Type B pancreatic cell (in vitro differentiated cells): ENCODE measurements around the gene TMCC1. TPM values are rescaled to one million over a fixed set of nuclear protein-coding genes. Genes with fewer than 3 reads are reported as not detected.
A peak's percentile ranks its signal among the peaks of the same experiment; 100 is the strongest.

Source experiments
- DNase-seq: peaks from one replicate; pipeline ENCODE4 v3.0.0; 2021; ENCODE audit warnings: mixed read lengths; ENCODE audit not compliant: unreplicated experiment; ENCODE audit errors: extremely low spot score
- H3K27ac Mint-ChIP-seq: 2 replicates; pipeline ENCODE4 v1.8.0; 2021; ENCODE audit warnings: mild to moderate bottlenecking, mixed read lengths
- H3K27me3 Mint-ChIP-seq: 2 replicates; pipeline ENCODE4 v1.8.0; 2021; ENCODE audit warnings: mixed read lengths
- H3K36me3 Mint-ChIP-seq: 2 replicates; pipeline ENCODE4 v1.8.0; 2021; ENCODE audit warnings: mixed read lengths
- H3K4me1 Mint-ChIP-seq: one replicate; pipeline ENCODE4 v1.8.0; 2021; ENCODE audit warnings: mixed read lengths; ENCODE audit not compliant: unreplicated experiment
- H3K4me3 Mint-ChIP-seq: 2 replicates; pipeline ENCODE4 v1.8.0; 2021; ENCODE audit warnings: mild to moderate bottlenecking, mixed read lengths
- H3K9me3 Mint-ChIP-seq: 2 replicates; pipeline ENCODE4 v1.8.0; 2021; ENCODE audit warnings: mixed read lengths
- CTCF ChIP-seq: fragments of 200-600 bp; sonication (generic); conservative IDR thresholded peaks from 2 replicates; pipeline ENCODE4 v1.5.0; 2021; ENCODE audit warnings: antibody characterized with exemption, mild to moderate bottlenecking
- total RNA-seq: library from RNA; stranded (reverse); gene quantifications from 2 replicates; pipeline ENCODE4 v1.2.1, GENCODE V29; 2021; ENCODE audit warnings: low replicate concordance

The TMCC1 gene
- total RNA-seq, 1 donor from 2014 or later, result 46.9 TPM

- Mint-ChIP-seq H3K4me3 (peak overlapping the region; percentile 54), H3K36me3 (no peaks in the 10 kb centered on the region), H3K9me3 (no peaks in the 10 kb centered on the region), H3K27ac (peak overlapping the region; percentile 77), H3K4me1 (peaks cover 51% of the 10 kb centered on the region), H3K27me3 (no peaks in the 10 kb centered on the region)
- DNase-seq, result no peak
- no peak for TF ChIP-seq CTCF
Measured at GRCh38 chr3:129598000-129598381, 295.5 kb downstream of the TMCC1 start.

Other genes starting within 250 kb of the TMCC1 start
- 0.74 and 5.3 TPM in 2 replicates for gene TRH, start 81.0 kb upstream of the TMCC1 start, total RNA-seq
- 1.4 and 2.1 TPM in 2 replicates for gene ALG1L2, start 188.1 kb upstream of the TMCC1 start, total RNA-seq